DND-41 (cell line): ENCODE measurements around the gene SAMD8.

Experiments
- CTCF ChIP-seq: IDR thresholded peaks from 2 replicates; pipeline ENCODE4 v1.5.1; 2012; ENCODE audit warnings: borderline replicate concordance, low read length, moderate library complexity, mild to moderate bottlenecking; ENCODE audit not compliant: poor library complexity, severe bottlenecking; ENCODE audit errors: extremely low read depth
- EZH2 ChIP-seq: IDR thresholded peaks from 3 replicates; pipeline ENCODE4 v1.6.1; 2012; ENCODE audit warnings: borderline replicate concordance, low read depth, mild to moderate bottlenecking, moderate library complexity, low read length, inconsistent platforms; ENCODE audit not compliant: severe bottlenecking

- no peak for TF ChIP-seq CTCF
- TF ChIP-seq EZH2 = no peak
These were observed 49.5 kb upstream of the SAMD8 start for GRCh38 chr10:75061709-75062505.
